Activated naive CD4-positive, alpha-beta T cell (primary cell): ENCODE data around the gene SLMAP.
A peak's percentile ranks its signal among the peaks of the same experiment; 100 is the strongest.

ENCODE experiments used
- DNase-seq, 4 experiments: peaks; one replicate each; lab custom pipeline; 2025; lab: John Stamatoyannopoulos, UW

SLMAP gene

GRCh38 chr3:57890874-57891273, 134.8 kb downstream of the SLMAP start:
- DNase-seq: no peak

- DNase-seq: no peak
Observed at GRCh38 chr3:57892423-57892822, 136.3 kb downstream of the SLMAP start.

- no peak for DNase-seq
Observed at GRCh38 chr3:57893156-57893555, 137.0 kb downstream of the SLMAP start.

- no peak for DNase-seq
Observed at GRCh38 chr3:57893668-57894067, 137.6 kb downstream of the SLMAP start.

GRCh38 chr3:57896031-57896430, 139.9 kb downstream of the SLMAP start:
- no peak for DNase-seq

GRCh38 chr3:57896691-57897090, 140.6 kb downstream of the SLMAP start:
- DNase-seq: no peak

- no peak for DNase-seq
Observed at GRCh38 chr3:57900786-57901185, 144.7 kb downstream of the SLMAP start.

- no peak for DNase-seq
Observed at GRCh38 chr3:57903124-57903890, 147.2 kb downstream of the SLMAP start.

- peak in 1 of 4 experiments; percentile 0 for DNase-seq
Observed at GRCh38 chr3:57910990-57911389, 154.9 kb downstream of the SLMAP start.

GRCh38 chr3:57911593-57911992, 155.5 kb downstream of the SLMAP start:
- DNase-seq: no peak

- DNase-seq: no peak
Observed at GRCh38 chr3:57917601-57918000, 161.5 kb downstream of the SLMAP start.

- DNase-seq: no peak
Observed at GRCh38 chr3:57918123-57918837, 162.2 kb downstream of the SLMAP start.

GRCh38 chr3:57919987-57920386, 163.9 kb downstream of the SLMAP start:
- DNase-seq: no peak

- DNase-seq: no peak
Observed at GRCh38 chr3:57923101-57923500, 167.0 kb downstream of the SLMAP start.

- DNase-seq: no peak
Observed at GRCh38 chr3:57923752-57924151, 167.6 kb downstream of the SLMAP start.

GRCh38 chr3:57927166-57927565, 171.1 kb downstream of the SLMAP start:
- no peak for DNase-seq

- DNase-seq: no peak
Observed at GRCh38 chr3:57927916-57928315, 171.8 kb downstream of the SLMAP start.

- no peak for DNase-seq
Observed at GRCh38 chr3:57928511-57928910, 172.4 kb downstream of the SLMAP start.

GRCh38 chr3:57929988-57930387, 173.9 kb downstream of the SLMAP start:
- no peak for DNase-seq

GRCh38 chr3:57933602-57934001, 177.5 kb downstream of the SLMAP start:
- DNase-seq: no peak

GRCh38 chr3:57934373-57934772, 178.3 kb downstream of the SLMAP start:
- no peak for DNase-seq

GRCh38 chr3:57935539-57935938, 179.4 kb downstream of the SLMAP start:
- DNase-seq: no peak

GRCh38 chr3:57937092-57937491, 181.0 kb downstream of the SLMAP start:
- DNase-seq: no peak

- no peak for DNase-seq
Observed at GRCh38 chr3:57939775-57940174, 183.7 kb downstream of the SLMAP start.
